Measurements from ENCODE around the gene PRDM2.

GRCh38 chr1:13775459-13775858 lies 75.5 kb downstream of the PRDM2 start:
- TF ChIP-seq EZH2phosphoT487 (IDR thresholded peaks at IDR 0.05; ENCODE audit: insufficient read depth, low read depth) (no peak), EZH2 (IDR thresholded peaks at IDR 0.05; ENCODE audit: insufficient read depth, poor library complexity, severe bottlenecking) (no peak)
